DMS 273 treated with DMSO at 0.1 percent for 48 hours (cell line): ENCODE data around the gene RIN1.

Experiments used
- DNase-seq: peaks from one replicate; lab custom pipeline; 2025; lab: John Stamatoyannopoulos, UW

RIN1 gene

GRCh38 chr11:66294626-66295620 lies 41.3 kb downstream of the RIN1 start:
- DNase-seq = no peak

GRCh38 chr11:66293777-66294625 lies 42.2 kb downstream of the RIN1 start:
- DNase-seq = no peak

- no peak for DNase-seq
Measured at GRCh38 chr11:66293352-66293751, 42.9 kb downstream of the RIN1 start.

GRCh38 chr11:66292543-66293332 lies 43.5 kb downstream of the RIN1 start:
- DNase-seq = no peak

GRCh38 chr11:66291706-66292542 lies 44.3 kb downstream of the RIN1 start, which contains the start of gene TMEM151A:
TMEM151A (plus strand) TSS chr11:66291894; CDS start chr11:66292014, 120 bp downstream.
- no peak for DNase-seq

- DNase-seq = no peak
Measured at GRCh38 chr11:66291303-66291705, 44.9 kb downstream of the RIN1 start.

GRCh38 chr11:66290330-66290621 lies 46.0 kb downstream of the RIN1 start:
- DNase-seq = no peak

GRCh38 chr11:66289548-66290329 lies 46.5 kb downstream of the RIN1 start:
- DNase-seq = no peak

- peak; percentile 97 for DNase-seq
Measured at GRCh38 chr11:66288671-66289547, 47.3 kb downstream of the RIN1 start, which contains the start of gene YIF1A. YIF1A (minus strand) TSS chr11:66289143; CDS start chr11:66288985, 158 bp downstream.

- no peak for DNase-seq
Measured at GRCh38 chr11:66287889-66288670, 48.2 kb downstream of the RIN1 start.

GRCh38 chr11:66287211-66287888 lies 48.9 kb downstream of the RIN1 start:
- no peak for DNase-seq

GRCh38 chr11:66286699-66287098 lies 49.5 kb downstream of the RIN1 start:
- no peak for DNase-seq

GRCh38 chr11:66285250-66285947 lies 50.8 kb downstream of the RIN1 start:
- DNase-seq = no peak

- no peak for DNase-seq
Measured at GRCh38 chr11:66284526-66285078, 51.6 kb downstream of the RIN1 start.

- no peak for DNase-seq
Measured at GRCh38 chr11:66283461-66284105, 52.7 kb downstream of the RIN1 start.
